Neuronal stem cell (in vitro differentiated cells): ENCODE results near the gene BCL2L13.
A peak's percentile ranks its signal among the peaks of the same experiment; 100 is the strongest.

Source experiments
- DNase-seq: peaks from one replicate; pipeline ENCODE4 v3.0.0-alpha.2; 2013; ENCODE audit warnings: low spot score
- H2AFZ ChIP-seq: one replicate; pipeline ENCODE4 v1.6.1; 2013; ENCODE audit warnings: mild to moderate bottlenecking, low read length, inconsistent platforms
- H2AK5ac ChIP-seq: 2 replicates; pipeline ENCODE4 v1.6.1; 2013; ENCODE audit warnings: low read depth, mild to moderate bottlenecking, inconsistent platforms, low read length, moderate library complexity, mixed read lengths
- H2BK120ac ChIP-seq: 2 replicates; pipeline ENCODE4 v1.6.1; 2013; ENCODE audit warnings: low read depth, mild to moderate bottlenecking, inconsistent platforms, low read length, moderate library complexity, mixed read lengths
- H2BK12ac ChIP-seq: one replicate; pipeline ENCODE4 v1.6.1; 2013; ENCODE audit warnings: low read length, inconsistent platforms
- H2BK15ac ChIP-seq: 2 replicates; pipeline ENCODE4 v1.6.1; 2013; ENCODE audit warnings: mild to moderate bottlenecking, low read length, inconsistent platforms, mixed read lengths
- H2BK5ac ChIP-seq: one replicate; pipeline ENCODE4 v1.6.1; 2013; ENCODE audit warnings: inconsistent platforms, mild to moderate bottlenecking, low read length, moderate library complexity
- H3K14ac ChIP-seq: one replicate; pipeline ENCODE4 v1.6.1; 2013; ENCODE audit warnings: low read length, inconsistent platforms
- H3K18ac ChIP-seq: 2 replicates; pipeline ENCODE4 v1.6.1; 2013; ENCODE audit warnings: low read length, inconsistent platforms
- H3K23ac ChIP-seq: 2 replicates; pipeline ENCODE4 v1.6.1; 2013; ENCODE audit warnings: low read depth, mild to moderate bottlenecking, mixed read lengths, low read length, inconsistent platforms; ENCODE audit not compliant: poor library complexity
- H3K27ac ChIP-seq: replicated peaks from 3 replicates; pipeline ENCODE4 v1.5.1; 2013; ENCODE audit warnings: low read length, inconsistent platforms
- H3K27me3 ChIP-seq, 3 experiments: 2 replicates each; pipeline ENCODE4 v1.6.1; 2013; ENCODE audit warnings: low read length in 3 of 3, mild to moderate bottlenecking in 2 of 3, inconsistent platforms in 1 of 3, low read depth in 1 of 3, mixed read lengths in 1 of 3, moderate library complexity in 1 of 3; ENCODE audit not compliant: control insufficient read depth in 3 of 3, insufficient read depth in 3 of 3
- H3K36me3 ChIP-seq, 2 donors: replicated peaks in 1 of 2; 2 replicates each; pipeline ENCODE4 v1.6.1; 2013; ENCODE audit warnings: low read length in 2 of 2; ENCODE audit not compliant: control insufficient read depth in 2 of 2, insufficient read depth in 2 of 2
- H3K4ac ChIP-seq: 2 replicates; pipeline ENCODE4 v1.6.1; 2013; ENCODE audit warnings: inconsistent platforms, mild to moderate bottlenecking, low read length, moderate library complexity
- H3K4me1 ChIP-seq, 2 donors: 1 replicate in 1 of 2; 2 replicates in 1 of 2; pipeline ENCODE4 v1.6.1; 2013; ENCODE audit warnings: low read length in 2 of 2, low read depth in 1 of 2; ENCODE audit not compliant: control insufficient read depth in 2 of 2, insufficient read depth in 1 of 2
- H3K4me2 ChIP-seq: one replicate; pipeline ENCODE4 v1.6.1; 2013; ENCODE audit warnings: mild to moderate bottlenecking, low read length, inconsistent platforms; ENCODE audit not compliant: insufficient read depth, poor library complexity, severe bottlenecking
- H3K4me3 ChIP-seq, 2 donors: 2 replicates each; pipeline ENCODE4 v1.5.1; 2013; ENCODE audit warnings: low read length in 2 of 2, mild to moderate bottlenecking in 2 of 2, inconsistent platforms in 1 of 2, moderate library complexity in 1 of 2
- H3K79me1 ChIP-seq: one replicate; pipeline ENCODE4 v1.6.1; 2013; ENCODE audit warnings: low read depth, mild to moderate bottlenecking, inconsistent platforms, low read length, moderate library complexity
- H3K9ac ChIP-seq: one replicate; pipeline ENCODE4 v1.6.1; 2013; ENCODE audit warnings: mild to moderate bottlenecking, low read depth, low read length, inconsistent platforms; ENCODE audit not compliant: poor library complexity
- H3K9me3 ChIP-seq, 2 donors: replicated peaks in 1 of 2; 2 replicates each; pipeline versions ENCODE3 to v1.6.1; 2013; ENCODE audit warnings: low read length in 2 of 2, mild to moderate bottlenecking in 2 of 2, inconsistent platforms in 1 of 2, low read depth in 1 of 2, mixed read lengths in 1 of 2, moderate library complexity in 1 of 2; ENCODE audit not compliant: control insufficient read depth in 2 of 2, insufficient read depth in 1 of 2
- H4K8ac ChIP-seq: one replicate; pipeline ENCODE4 v1.6.1; 2013; ENCODE audit warnings: low read depth, mild to moderate bottlenecking, inconsistent platforms, low read length, moderate library complexity
- H4K91ac ChIP-seq: one replicate; pipeline ENCODE4 v1.6.1; 2013; ENCODE audit warnings: low read length, low read depth, mild to moderate bottlenecking, inconsistent platforms; ENCODE audit not compliant: poor library complexity
- WGBS, 2 donors: extraction: QIAGEN DNeasy Blood & Tissue Kit; methylation state at CpG; one replicate each; pipeline ENCODE4 v1.1.7; 2013; ENCODE audit warnings: missing lambda C conversion rate in 2 of 2, mixed read lengths in 1 of 2; ENCODE audit not compliant: insufficient read length in 2 of 2, insufficient replicate concordance in 1 of 2; ENCODE audit errors: extremely low coverage in 2 of 2; 5-methylcytosine and 5-hydroxymethylcytosine counted together

Gene BCL2L13

DNA sequence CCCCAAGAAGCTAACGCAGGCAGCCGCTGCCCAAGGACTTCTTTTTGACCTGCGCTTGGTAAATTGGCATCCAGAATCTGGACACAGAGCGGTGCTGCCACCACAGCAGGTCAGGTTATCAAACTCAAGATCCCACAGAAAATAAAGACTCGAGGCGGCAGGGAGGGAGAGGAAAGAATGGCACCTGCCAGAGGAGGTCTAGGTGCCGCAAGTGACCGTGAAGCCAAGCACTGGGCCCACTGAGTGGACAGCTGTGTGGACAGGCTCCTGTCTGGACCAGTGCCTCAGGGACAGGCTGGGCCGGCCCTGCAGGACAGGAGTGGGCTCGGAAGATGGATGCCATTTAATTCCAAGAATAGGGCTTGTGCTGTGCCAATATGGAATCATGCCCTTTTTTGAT, 108.4 kb downstream of the BCL2L13 start:
- Histone ChIP-seq H3K79me1 (no peaks in the 10 kb centered on the region), H3K9me3 (no peaks in the 10 kb centered on the region), H3K27ac (no peak overlapping the region), H2BK5ac (no peak overlapping the region), H2BK12ac (no peak overlapping the region), H3K4ac (no peak overlapping the region), H2BK120ac (no peak overlapping the region), H2AK5ac (no peak overlapping the region), H3K18ac (peak overlapping the region; percentile 78), H4K91ac (peak overlapping the region; percentile 67), H3K9ac (no peak overlapping the region), H3K4me2 (no peak overlapping the region), H3K4me1 (peaks cover 0 to 16% of the 10 kb centered on the region in 2 donors), H3K23ac (no peak overlapping the region), H2BK15ac (no peak overlapping the region), H4K8ac (no peak overlapping the region), H3K4me3 (no peak overlapping the region), H3K27me3 (no peaks in the 10 kb centered on the region), H3K36me3 (no peaks in the 10 kb centered on the region), H3K14ac (no peak overlapping the region), H2AFZ (no peak overlapping the region)
- WGBS, 2 donors, result no CpG with 5 or more reads among the region's 10 CpGs
- no peak for DNase-seq

DNA sequence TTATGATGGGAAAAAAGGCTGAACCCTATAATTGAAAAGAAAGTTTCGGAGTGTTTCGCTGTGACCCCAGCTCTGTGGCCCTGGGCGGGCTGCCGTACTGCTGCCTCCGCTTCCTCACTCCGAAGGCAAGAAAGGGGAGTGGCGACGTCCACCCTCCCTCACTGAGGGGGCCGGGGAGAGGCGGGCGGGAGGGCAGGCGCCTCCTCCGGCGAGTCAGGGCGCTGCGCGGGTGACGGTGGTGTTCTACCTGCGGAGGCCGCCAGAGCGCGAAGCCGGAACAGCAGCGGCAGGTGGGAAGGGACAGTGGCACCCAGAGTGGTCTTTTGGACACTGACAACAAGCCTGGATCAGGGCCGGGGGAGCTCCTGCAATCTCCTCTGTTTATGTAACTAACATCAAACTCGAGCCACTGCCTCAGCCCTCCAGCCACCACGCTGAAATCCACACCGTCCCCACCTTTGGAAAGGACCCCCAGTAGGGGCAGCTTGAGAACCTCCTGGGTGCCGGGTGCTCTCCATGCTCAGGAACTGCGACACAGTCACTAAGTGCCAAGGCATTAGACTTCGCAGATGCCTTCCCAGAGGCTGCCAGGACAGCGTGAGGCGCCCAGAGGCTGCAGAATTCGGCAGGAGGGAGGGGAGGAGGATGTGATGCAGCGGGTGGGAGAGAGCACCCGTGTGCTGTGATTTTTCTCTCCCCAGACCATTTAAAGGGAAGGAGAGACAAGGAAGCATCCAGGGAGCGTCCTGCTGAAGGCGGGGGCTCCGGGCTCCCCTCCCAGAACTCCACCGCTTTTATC, 110.2 kb downstream of the BCL2L13 start:
- no peak overlapping the region for H2BK12ac ChIP-seq
- no peak overlapping the region for H2AFZ ChIP-seq
- DNase-seq, result no peak
- H3K4me2 ChIP-seq, result no peak overlapping the region
- H3K36me3 ChIP-seq, result no peaks in the 10 kb centered on the region
- no peak overlapping the region for H4K91ac ChIP-seq
- H3K4ac ChIP-seq, result no peak overlapping the region
- no CpG with 5 or more reads among the region's 40 CpGs for WGBS, 2 donors
- peak overlapping the region; percentile 7 for H3K18ac ChIP-seq
- H3K4me3 ChIP-seq, result no peak overlapping the region
- no peak overlapping the region for H2BK120ac ChIP-seq
- H3K27ac ChIP-seq, result no peak overlapping the region
- H3K9me3 ChIP-seq, result no peaks in the 10 kb centered on the region
- H2BK15ac ChIP-seq, result peak overlapping the region; percentile 58
- no peaks in the 10 kb centered on the region for H3K27me3 ChIP-seq
- H3K4me1 ChIP-seq, result peaks cover 0 to 13% of the 10 kb centered on the region in 2 donors
- peak overlapping the region; percentile 17 for H3K14ac ChIP-seq
- peak overlapping the region; percentile 25 for H2AK5ac ChIP-seq
- no peak overlapping the region for H2BK5ac ChIP-seq
- H3K79me1 ChIP-seq, result no peaks in the 10 kb centered on the region
- H3K23ac ChIP-seq, result no peak overlapping the region
- H4K8ac ChIP-seq, result no peak overlapping the region
- H3K9ac ChIP-seq, result no peak overlapping the region

DNA sequence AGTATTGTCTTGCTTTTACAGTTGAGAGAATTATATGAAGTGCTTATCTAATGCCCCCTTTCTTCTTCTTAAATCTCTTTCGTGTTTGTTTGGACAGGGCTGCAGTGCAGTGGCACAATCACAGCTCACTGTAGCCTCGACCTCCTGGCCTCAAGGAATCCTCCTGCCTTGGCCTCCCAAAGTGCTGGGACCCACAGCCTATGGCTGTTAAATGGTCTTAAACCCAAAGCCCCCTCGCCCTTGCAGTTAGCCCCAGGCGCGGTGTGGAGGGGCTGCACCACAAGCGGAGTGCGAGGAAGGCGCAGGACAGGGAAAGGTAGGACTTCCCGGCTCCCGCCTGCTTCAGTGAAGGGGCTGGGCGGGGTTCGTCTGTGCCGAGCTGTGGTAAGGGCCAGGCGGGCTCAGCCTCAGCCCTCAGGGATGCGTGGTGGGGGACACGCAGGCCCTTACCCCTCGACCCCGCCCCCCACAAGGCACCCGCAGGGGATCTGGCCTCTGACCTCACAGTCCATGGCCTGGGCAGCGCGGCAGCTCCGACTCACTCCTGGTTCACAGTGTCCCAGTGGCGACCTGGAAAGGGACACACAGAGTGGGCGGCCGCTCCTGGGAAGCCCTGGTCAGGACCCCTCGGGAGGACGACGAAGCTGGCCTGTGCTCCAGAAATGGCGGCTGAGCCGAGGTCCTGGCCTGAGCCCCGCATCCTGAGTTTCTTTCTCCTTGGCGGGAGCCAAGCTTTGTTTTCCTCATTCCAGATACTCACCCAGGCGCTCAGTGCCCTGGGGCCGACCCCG, 111.2 kb downstream of the BCL2L13 start:
- peak overlapping the region; percentile 53 for H4K91ac ChIP-seq
- H2BK120ac ChIP-seq, result no peak overlapping the region
- no peaks in the 10 kb centered on the region for H3K36me3 ChIP-seq
- H3K79me1 ChIP-seq, result peaks cover 3% of the 10 kb centered on the region
- H4K8ac ChIP-seq, result no peak overlapping the region
- no peak for DNase-seq
- H2BK5ac ChIP-seq, result no peak overlapping the region
- H2BK15ac ChIP-seq, result no peak overlapping the region
- no peaks in the 10 kb centered on the region for H3K9me3 ChIP-seq
- no peak overlapping the region for H3K4ac ChIP-seq
- WGBS, 2 donors, result no CpG with 5 or more reads among the region's 35 CpGs
- H3K4me1 ChIP-seq, result peaks cover 0 to 4% of the 10 kb centered on the region in 2 donors
- peak overlapping the region; percentile 44 for H3K18ac ChIP-seq
- H3K4me3 ChIP-seq, result no peak overlapping the region
- no peak overlapping the region for H2BK12ac ChIP-seq
- H3K27ac ChIP-seq, result no peak overlapping the region
- H3K14ac ChIP-seq, result no peak overlapping the region
- no peak overlapping the region for H3K4me2 ChIP-seq
- H3K27me3 ChIP-seq, result no peaks in the 10 kb centered on the region
- H3K9ac ChIP-seq, result no peak overlapping the region
- no peak overlapping the region for H2AFZ ChIP-seq
- no peak overlapping the region for H3K23ac ChIP-seq
- H2AK5ac ChIP-seq, result peak overlapping the region; percentile 83

DNA sequence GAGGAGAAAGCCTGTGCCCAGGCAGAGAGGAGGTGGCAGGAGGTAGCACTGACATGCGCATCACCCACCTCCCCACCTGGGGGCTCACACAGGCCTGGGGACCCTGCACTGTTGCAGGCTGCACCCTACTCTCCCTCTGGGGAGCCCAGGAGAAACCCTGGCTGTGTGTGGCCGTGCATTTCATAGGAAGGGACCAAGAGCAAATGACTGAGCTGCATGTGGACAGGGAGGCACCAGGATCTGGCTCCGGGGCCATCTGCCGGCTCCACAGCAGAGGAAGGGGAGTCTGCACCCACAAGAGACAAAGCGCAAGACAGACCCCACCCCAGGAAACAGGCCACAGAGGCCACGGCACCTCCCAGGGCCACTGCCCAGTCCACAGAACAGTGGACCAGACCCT, 113.0 kb downstream of the BCL2L13 start:
- no peaks in the 10 kb centered on the region for H3K36me3 ChIP-seq
- no peak overlapping the region for H3K4ac ChIP-seq
- H3K23ac ChIP-seq, result peak overlapping the region; percentile 29
- H2BK120ac ChIP-seq, result no peak overlapping the region
- H3K4me2 ChIP-seq, result no peak overlapping the region
- H3K4me3 ChIP-seq, result no peak overlapping the region
- peak overlapping the region; percentile 27 for H2AK5ac ChIP-seq
- no peak overlapping the region for H3K27ac ChIP-seq
- H3K9ac ChIP-seq, result no peak overlapping the region
- H2BK5ac ChIP-seq, result no peak overlapping the region
- no peak overlapping the region for H4K8ac ChIP-seq
- H2BK15ac ChIP-seq, result no peak overlapping the region
- no peak for DNase-seq
- WGBS, 2 donors, result no CpG with 5 or more reads among the region's 6 CpGs
- H3K14ac ChIP-seq, result peak overlapping the region; percentile 94
- H4K91ac ChIP-seq, result no peak overlapping the region
- peaks cover 3% of the 10 kb centered on the region for H3K79me1 ChIP-seq
- H3K4me1 ChIP-seq, result peaks cover 0 to 4% of the 10 kb centered on the region in 2 donors
- H3K9me3 ChIP-seq, result no peaks in the 10 kb centered on the region
- no peaks in the 10 kb centered on the region for H3K27me3 ChIP-seq
- peak overlapping the region; percentile 41 for H2BK12ac ChIP-seq
- H2AFZ ChIP-seq, result no peak overlapping the region
- H3K18ac ChIP-seq, result no peak overlapping the region
